Measurements from ENCODE around the gene SLC10A6.

DNA sequence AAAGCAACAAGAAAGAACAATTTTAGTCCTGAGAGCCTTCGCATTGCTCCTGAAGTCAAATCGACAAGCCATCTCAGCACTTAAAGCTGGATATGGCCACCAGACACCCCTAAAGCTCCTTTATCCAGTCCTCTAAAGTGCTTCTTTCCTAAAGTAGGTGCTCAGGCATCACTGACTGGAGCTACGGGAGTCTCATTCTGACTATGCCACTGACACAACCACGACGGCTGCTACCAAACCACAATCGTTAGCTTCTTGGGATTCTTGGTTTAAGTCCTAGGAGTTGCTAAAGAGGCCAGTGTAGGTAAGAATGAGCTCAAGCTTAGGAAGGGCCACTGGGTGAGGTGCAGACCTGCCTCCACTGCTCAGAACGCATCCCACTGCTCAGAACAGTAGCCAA is 1.0 kb downstream of the SLC10A6 start:
- no peak for TF ChIP-seq POLR2A (IDR thresholded peaks at IDR 0.05)
- TF ChIP-seq, protein P1, sequence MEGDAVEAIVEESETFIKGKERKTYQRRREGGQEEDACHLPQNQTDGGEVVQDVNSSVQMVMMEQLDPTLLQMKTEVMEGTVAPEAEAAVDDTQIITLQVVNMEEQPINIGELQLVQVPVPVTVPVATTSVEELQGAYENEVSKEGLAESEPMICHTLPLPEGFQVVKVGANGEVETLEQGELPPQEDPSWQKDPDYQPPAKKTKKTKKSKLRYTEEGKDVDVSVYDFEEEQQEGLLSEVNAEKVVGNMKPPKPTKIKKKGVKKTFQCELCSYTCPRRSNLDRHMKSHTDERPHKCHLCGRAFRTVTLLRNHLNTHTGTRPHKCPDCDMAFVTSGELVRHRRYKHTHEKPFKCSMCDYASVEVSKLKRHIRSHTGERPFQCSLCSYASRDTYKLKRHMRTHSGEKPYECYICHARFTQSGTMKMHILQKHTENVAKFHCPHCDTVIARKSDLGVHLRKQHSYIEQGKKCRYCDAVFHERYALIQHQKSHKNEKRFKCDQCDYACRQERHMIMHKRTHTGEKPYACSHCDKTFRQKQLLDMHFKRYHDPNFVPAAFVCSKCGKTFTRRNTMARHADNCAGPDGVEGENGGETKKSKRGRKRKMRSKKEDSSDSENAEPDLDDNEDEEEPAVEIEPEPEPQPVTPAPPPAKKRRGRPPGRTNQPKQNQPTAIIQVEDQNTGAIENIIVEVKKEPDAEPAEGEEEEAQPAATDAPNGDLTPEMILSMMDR (IDR thresholded peaks at IDR 0.05), result no peak

Measured in adrenal gland (tissue), 5 donors.